MM.1S (cell line): Measurements from ENCODE around the gene CD19.

Experiments
- DNase-seq: peaks from one replicate; pipeline ENCODE4 v3.0.0-alpha.2; 2015
- H2AFZ ChIP-seq: fragments of 300-600 bp; sonication (generic); 2 replicates; pipeline ENCODE4 v1.6.0; 2016; ENCODE audit warnings: antibody characterized with exemption, low read length
- H3F3A ChIP-seq: fragments of 300-600 bp; sonication (generic); 2 replicates; pipeline ENCODE4 v1.6.1; 2016; ENCODE audit warnings: mild to moderate bottlenecking, antibody characterized with exemption, low read length, moderate library complexity, mixed read lengths; ENCODE audit not compliant: insufficient read depth
- H3K27ac ChIP-seq: fragments of 300-600 bp; sonication (generic); 2 replicates; pipeline ENCODE4 v1.5.1; 2016; ENCODE audit warnings: mild to moderate bottlenecking, low read length
- H3K27me3 ChIP-seq: fragments of 300-600 bp; sonication (generic); replicated peaks from 2 replicates; pipeline ENCODE4 v1.6.0; 2016; ENCODE audit warnings: low read length; ENCODE audit not compliant: insufficient read depth
- H3K36me3 ChIP-seq: fragments of 300-600 bp; sonication (generic); replicated peaks from 2 replicates; pipeline ENCODE4 v1.6.1; 2016; ENCODE audit warnings: mild to moderate bottlenecking, low read length, mixed read lengths; ENCODE audit not compliant: insufficient read depth
- H3K4me1 ChIP-seq: fragments of 300-600 bp; sonication (generic); 2 replicates; pipeline ENCODE4 v1.6.1; 2016; ENCODE audit warnings: low read length, mixed read lengths
- H3K4me2 ChIP-seq: fragments of 300-600 bp; sonication (generic); 2 replicates; pipeline ENCODE4 v1.6.0; 2016; ENCODE audit warnings: low read depth, low read length
- H3K4me3 ChIP-seq: fragments of 300-600 bp; sonication (generic); 2 replicates; pipeline ENCODE4 v1.5.1; 2016; ENCODE audit warnings: low read length, mixed read lengths
- H3K79me2 ChIP-seq: fragments of 300-600 bp; sonication (generic); 2 replicates; pipeline ENCODE4 v1.6.1; 2016; ENCODE audit warnings: mixed run types, low read length, mixed read lengths
- H3K9ac ChIP-seq: fragments of 300-600 bp; sonication (generic); 2 replicates; pipeline ENCODE4 v1.6.1; 2016; ENCODE audit warnings: low read length, mixed read lengths
- H3K9me2 ChIP-seq: fragments of 300-600 bp; sonication (generic); replicated peaks from 2 replicates; pipeline ENCODE4 v1.6.1; 2016; ENCODE audit warnings: mild to moderate bottlenecking, low read length, mixed read lengths; ENCODE audit not compliant: insufficient read depth
- H3K9me3 ChIP-seq: fragments of 300-600 bp; sonication (generic); replicated peaks from 2 replicates; pipeline ENCODE4 v1.6.1; 2016; ENCODE audit warnings: mild to moderate bottlenecking, low read length, mixed read lengths; ENCODE audit not compliant: insufficient read depth
- H4K20me1 ChIP-seq: fragments of 300-600 bp; sonication (generic); 2 replicates; pipeline ENCODE4 v1.6.1; 2016; ENCODE audit warnings: mild to moderate bottlenecking, low read length, moderate library complexity, mixed read lengths; ENCODE audit not compliant: insufficient read depth
- EZH2 ChIP-seq: fragments of 300-600 bp; sonication (generic); optimal IDR thresholded peaks from 2 replicates; pipeline ENCODE3; 2017; ENCODE audit warnings: low read depth, mild to moderate bottlenecking, antibody characterized with exemption, low read length, mixed read lengths
- EZH2phosphoT487 ChIP-seq: fragments of 300-600 bp; sonication (generic); IDR thresholded peaks from 2 replicates; pipeline ENCODE4 v1.6.1; 2018; ENCODE audit warnings: antibody characterized with exemption, low read length
- TF ChIP-seq, protein P1 (sequence below): fragments of 300-600 bp; sonication (generic); IDR thresholded peaks from 2 replicates; pipeline ENCODE4 v1.5.1; 2016; ENCODE audit warnings: antibody characterized with exemption, low read length, mixed read lengths

CD19 gene

DNA sequence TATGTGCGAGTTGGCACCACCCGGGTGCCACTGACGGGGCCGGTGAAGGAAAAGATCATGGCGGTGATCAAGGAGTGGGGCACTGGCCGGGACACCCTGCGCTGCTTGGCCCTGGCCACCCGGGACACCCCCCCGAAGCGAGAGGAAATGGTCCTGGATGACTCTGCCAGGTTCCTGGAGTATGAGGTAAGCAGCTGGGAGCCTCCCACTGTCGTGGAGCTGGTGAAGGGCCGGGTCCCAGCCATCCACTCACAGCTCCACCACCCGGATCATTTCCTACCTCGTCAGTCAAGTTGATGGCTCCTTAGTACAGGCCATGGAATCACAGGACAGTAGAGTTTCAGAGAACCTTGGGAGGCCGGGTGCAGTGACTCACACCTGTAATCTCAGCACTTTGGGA is 33.5 kb upstream of the CD19 start:
- Histone ChIP-seq H3K27me3 (no peaks in the 10 kb centered on the region), H3K9me3 (no peaks in the 10 kb centered on the region), H3K79me2 (no peaks in the 10 kb centered on the region), H3K4me2 (no peak overlapping the region), H3F3A (no peaks in the 10 kb centered on the region), H3K36me3 (no peaks in the 10 kb centered on the region), H3K4me3 (no peak overlapping the region), H4K20me1 (no peaks in the 10 kb centered on the region), H3K9me2 (no peaks in the 10 kb centered on the region), H3K27ac (no peak overlapping the region), H3K4me1 (no peaks in the 10 kb centered on the region), H2AFZ (no peak overlapping the region), H3K9ac (no peak overlapping the region)
- DNase-seq, result no peak
- no peak for TF ChIP-seq EZH2phosphoT487

DNA sequence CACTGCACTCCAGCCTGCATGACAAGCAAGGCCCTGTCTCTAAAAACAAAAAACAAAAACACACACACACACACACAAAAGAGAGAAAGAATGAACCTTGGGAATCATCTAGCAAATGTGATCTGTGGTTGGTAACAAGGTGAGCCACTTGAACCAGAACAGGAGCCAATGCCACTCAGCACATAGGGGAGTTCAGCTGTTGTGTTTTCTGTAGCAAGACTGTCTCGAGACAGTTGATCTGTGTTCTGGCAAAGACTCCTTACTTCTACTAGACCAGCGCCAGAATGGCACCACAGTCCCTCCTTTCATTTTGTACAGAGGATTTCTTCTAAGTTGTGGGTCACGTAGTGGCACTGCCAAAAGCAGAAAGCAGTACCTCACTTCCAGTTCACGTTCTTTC is 32.8 kb upstream of the CD19 start:
- H3K9ac ChIP-seq, result no peak overlapping the region
- no peak for TF ChIP-seq EZH2
- no peak for TF ChIP-seq EZH2phosphoT487
- TF ChIP-seq, protein P1, sequence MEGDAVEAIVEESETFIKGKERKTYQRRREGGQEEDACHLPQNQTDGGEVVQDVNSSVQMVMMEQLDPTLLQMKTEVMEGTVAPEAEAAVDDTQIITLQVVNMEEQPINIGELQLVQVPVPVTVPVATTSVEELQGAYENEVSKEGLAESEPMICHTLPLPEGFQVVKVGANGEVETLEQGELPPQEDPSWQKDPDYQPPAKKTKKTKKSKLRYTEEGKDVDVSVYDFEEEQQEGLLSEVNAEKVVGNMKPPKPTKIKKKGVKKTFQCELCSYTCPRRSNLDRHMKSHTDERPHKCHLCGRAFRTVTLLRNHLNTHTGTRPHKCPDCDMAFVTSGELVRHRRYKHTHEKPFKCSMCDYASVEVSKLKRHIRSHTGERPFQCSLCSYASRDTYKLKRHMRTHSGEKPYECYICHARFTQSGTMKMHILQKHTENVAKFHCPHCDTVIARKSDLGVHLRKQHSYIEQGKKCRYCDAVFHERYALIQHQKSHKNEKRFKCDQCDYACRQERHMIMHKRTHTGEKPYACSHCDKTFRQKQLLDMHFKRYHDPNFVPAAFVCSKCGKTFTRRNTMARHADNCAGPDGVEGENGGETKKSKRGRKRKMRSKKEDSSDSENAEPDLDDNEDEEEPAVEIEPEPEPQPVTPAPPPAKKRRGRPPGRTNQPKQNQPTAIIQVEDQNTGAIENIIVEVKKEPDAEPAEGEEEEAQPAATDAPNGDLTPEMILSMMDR, result no peak
- no peaks in the 10 kb centered on the region for H3K4me1 ChIP-seq
- H3K4me3 ChIP-seq, result no peak overlapping the region
- no peaks in the 10 kb centered on the region for H3K36me3 ChIP-seq
- H3K27me3 ChIP-seq, result no peaks in the 10 kb centered on the region
- H3F3A ChIP-seq, result no peaks in the 10 kb centered on the region
- H3K4me2 ChIP-seq, result no peak overlapping the region
- H3K79me2 ChIP-seq, result no peaks in the 10 kb centered on the region
- H2AFZ ChIP-seq, result no peak overlapping the region
- H3K27ac ChIP-seq, result no peak overlapping the region
- no peak for DNase-seq
- no peaks in the 10 kb centered on the region for H3K9me2 ChIP-seq
- no peaks in the 10 kb centered on the region for H3K9me3 ChIP-seq
- H4K20me1 ChIP-seq, result no peaks in the 10 kb centered on the region

DNA sequence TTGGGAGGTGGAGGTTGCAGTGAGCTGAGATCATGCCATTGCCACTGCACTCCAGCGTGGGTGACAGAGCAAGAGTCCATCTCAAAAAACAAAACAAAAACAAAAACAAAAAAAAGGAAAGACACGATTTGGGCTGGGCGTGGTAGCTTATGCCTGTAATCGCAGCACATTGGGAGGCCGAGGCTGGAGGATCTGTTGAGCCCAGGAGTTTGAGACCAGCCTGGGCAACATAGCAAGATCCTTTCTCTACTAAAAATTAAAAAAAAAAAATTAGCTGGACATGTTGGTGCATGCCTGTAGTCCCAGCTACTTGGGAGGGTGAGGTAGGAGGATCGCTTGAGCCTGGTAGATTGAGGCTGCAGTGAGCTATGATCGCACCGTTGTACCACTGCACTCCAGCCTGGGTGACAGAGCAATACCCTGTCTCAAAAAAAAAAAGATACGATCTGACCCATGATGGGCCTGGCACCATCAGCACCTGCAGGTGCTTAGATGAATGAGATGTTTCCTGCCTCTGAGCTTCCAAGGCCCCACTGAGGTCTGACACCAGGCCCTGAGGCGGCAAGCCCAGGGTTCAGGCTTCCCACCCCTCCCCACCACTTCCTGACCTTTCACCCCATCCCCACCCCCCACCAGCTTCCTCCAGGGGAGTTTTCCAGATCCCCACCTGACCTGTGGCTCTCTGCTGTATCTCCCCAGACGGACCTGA is 31.7 kb upstream of the CD19 start:
- no peak overlapping the region for H3K27ac ChIP-seq

DNA sequence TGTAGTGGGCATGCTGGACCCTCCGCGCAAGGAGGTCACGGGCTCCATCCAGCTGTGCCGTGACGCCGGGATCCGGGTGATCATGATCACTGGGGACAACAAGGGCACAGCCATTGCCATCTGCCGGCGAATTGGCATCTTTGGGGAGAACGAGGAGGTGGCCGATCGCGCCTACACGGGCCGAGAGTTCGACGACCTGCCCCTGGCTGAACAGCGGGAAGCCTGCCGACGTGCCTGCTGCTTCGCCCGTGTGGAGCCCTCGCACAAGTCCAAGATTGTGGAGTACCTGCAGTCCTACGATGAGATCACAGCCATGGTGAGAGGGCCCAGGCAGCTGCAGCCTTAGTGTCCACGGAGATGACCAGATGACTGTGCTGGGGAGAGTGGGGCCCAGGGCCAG is 31.2 kb upstream of the CD19 start:
- Histone ChIP-seq H3K27me3 (no peaks in the 10 kb centered on the region), H4K20me1 (no peaks in the 10 kb centered on the region), H3K4me3 (no peak overlapping the region), H3K4me2 (no peak overlapping the region), H3K9me2 (no peaks in the 10 kb centered on the region), H3K4me1 (no peaks in the 10 kb centered on the region), H2AFZ (no peak overlapping the region), H3K9ac (no peak overlapping the region), H3K79me2 (no peaks in the 10 kb centered on the region), H3K9me3 (no peaks in the 10 kb centered on the region), H3K27ac (no peak overlapping the region), H3F3A (no peaks in the 10 kb centered on the region), H3K36me3 (no peaks in the 10 kb centered on the region)
- no peak for DNase-seq
- TF ChIP-seq EZH2 (no peak), EZH2phosphoT487 (no peak)
- TF ChIP-seq, protein P1, result no peak

More for the DNA sequence above, 31.7 kb upstream of the CD19 start:
- Histone ChIP-seq H3K4me2 (no peak overlapping the region), H3K4me1 (no peaks in the 10 kb centered on the region), H3K9me2 (no peaks in the 10 kb centered on the region), H3K4me3 (no peak overlapping the region), H3K36me3 (no peaks in the 10 kb centered on the region), H3K79me2 (no peaks in the 10 kb centered on the region), H3F3A (no peaks in the 10 kb centered on the region), H4K20me1 (no peaks in the 10 kb centered on the region), H2AFZ (no peak overlapping the region), H3K9me3 (no peaks in the 10 kb centered on the region), H3K9ac (no peak overlapping the region), H3K27me3 (no peaks in the 10 kb centered on the region)
- no peak for DNase-seq
- TF ChIP-seq, protein P1, result no peak
- no peak for TF ChIP-seq EZH2phosphoT487
- no peak for TF ChIP-seq EZH2
